ENCODE results near the gene FBXO15.
A peak's percentile ranks its signal among the peaks of the same experiment; 100 is the strongest.

Gene FBXO15

GRCh38 chr18:74113711-74114110 is 33.9 kb downstream of the FBXO15 start:
- DNase-seq (ENCODE audit: low spot score): no peak

- no peak for DNase-seq (ENCODE audit: low spot score)
Observed at GRCh38 chr18:74110976-74111375, 36.7 kb downstream of the FBXO15 start.

- DNase-seq (ENCODE audit: low spot score): no peak
Observed at GRCh38 chr18:74110149-74110548, 37.5 kb downstream of the FBXO15 start.

GRCh38 chr18:74108460-74108859 is 39.2 kb downstream of the FBXO15 start:
- no peak for DNase-seq (ENCODE audit: low spot score)

GRCh38 chr18:74097803-74098202 is 49.8 kb downstream of the FBXO15 start:
- DNase-seq (ENCODE audit: low spot score): no peak

GRCh38 chr18:74092922-74093321 is 54.7 kb downstream of the FBXO15 start:
- no peak for DNase-seq (ENCODE audit: low spot score)

GRCh38 chr18:74084184-74084855 is 63.3 kb downstream of the FBXO15 start:
- DNase-seq (ENCODE audit: low spot score): no peak

- no peak for DNase-seq (ENCODE audit: low spot score)
Observed at GRCh38 chr18:74083557-74083952, 64.1 kb downstream of the FBXO15 start.

- no peak for DNase-seq (ENCODE audit: low spot score)
Observed at GRCh38 chr18:74082742-74083556, 64.7 kb downstream of the FBXO15 start.

GRCh38 chr18:74081966-74082741 is 65.5 kb downstream of the FBXO15 start:
- peak; percentile 56 for DNase-seq (ENCODE audit: low spot score)

GRCh38 chr18:74078257-74078656 is 69.4 kb downstream of the FBXO15 start:
- DNase-seq (ENCODE audit: low spot score): no peak

GRCh38 chr18:74074668-74075564 is 72.7 kb downstream of the FBXO15 start:
- no peak for DNase-seq (ENCODE audit: low spot score)

- DNase-seq (ENCODE audit: low spot score): no peak
Observed at GRCh38 chr18:74073957-74074667, 73.5 kb downstream of the FBXO15 start.

GRCh38 chr18:74069178-74070050 is 78.2 kb downstream of the FBXO15 start:
- no peak for DNase-seq (ENCODE audit: low spot score)

GRCh38 chr18:74068296-74068695 is 79.3 kb downstream of the FBXO15 start:
- no peak for DNase-seq (ENCODE audit: low spot score)

GRCh38 chr18:74066018-74066417 is 81.6 kb downstream of the FBXO15 start:
- no peak for DNase-seq (ENCODE audit: low spot score)

- DNase-seq (ENCODE audit: low spot score): no peak
Observed at GRCh38 chr18:74065366-74065765, 82.3 kb downstream of the FBXO15 start.

GRCh38 chr18:74064510-74064909 is 83.1 kb downstream of the FBXO15 start:
- DNase-seq (ENCODE audit: low spot score): no peak

- no peak for DNase-seq (ENCODE audit: low spot score)
Observed at GRCh38 chr18:74063557-74063956, 84.1 kb downstream of the FBXO15 start.

GRCh38 chr18:74063023-74063422 is 84.6 kb downstream of the FBXO15 start:
- no peak for DNase-seq (ENCODE audit: low spot score)

Data from germinal center (tissue), 1 donor.